OCI-LY3 (cell line): ENCODE results near the gene DOCK4.

ENCODE experiments used
- EZH2phosphoT487 ChIP-seq: fragments of 200-600 bp; shearing (Covaris generic); IDR thresholded peaks from 2 replicates; pipeline ENCODE4 v1.6.1; 2018; ENCODE audit warnings: antibody characterized with exemption, mixed run types, low read depth
- TF ChIP-seq, protein P1 (sequence below): fragments of 200-600, 300-600 bp; sonication (generic); IDR thresholded peaks from 2 replicates; pipeline ENCODE4 v1.5.1; 2014; ENCODE audit warnings: antibody characterized with exemption, low read length, low read depth

- TF ChIP-seq, protein P1, sequence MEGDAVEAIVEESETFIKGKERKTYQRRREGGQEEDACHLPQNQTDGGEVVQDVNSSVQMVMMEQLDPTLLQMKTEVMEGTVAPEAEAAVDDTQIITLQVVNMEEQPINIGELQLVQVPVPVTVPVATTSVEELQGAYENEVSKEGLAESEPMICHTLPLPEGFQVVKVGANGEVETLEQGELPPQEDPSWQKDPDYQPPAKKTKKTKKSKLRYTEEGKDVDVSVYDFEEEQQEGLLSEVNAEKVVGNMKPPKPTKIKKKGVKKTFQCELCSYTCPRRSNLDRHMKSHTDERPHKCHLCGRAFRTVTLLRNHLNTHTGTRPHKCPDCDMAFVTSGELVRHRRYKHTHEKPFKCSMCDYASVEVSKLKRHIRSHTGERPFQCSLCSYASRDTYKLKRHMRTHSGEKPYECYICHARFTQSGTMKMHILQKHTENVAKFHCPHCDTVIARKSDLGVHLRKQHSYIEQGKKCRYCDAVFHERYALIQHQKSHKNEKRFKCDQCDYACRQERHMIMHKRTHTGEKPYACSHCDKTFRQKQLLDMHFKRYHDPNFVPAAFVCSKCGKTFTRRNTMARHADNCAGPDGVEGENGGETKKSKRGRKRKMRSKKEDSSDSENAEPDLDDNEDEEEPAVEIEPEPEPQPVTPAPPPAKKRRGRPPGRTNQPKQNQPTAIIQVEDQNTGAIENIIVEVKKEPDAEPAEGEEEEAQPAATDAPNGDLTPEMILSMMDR: no peak
- no peak for TF ChIP-seq EZH2phosphoT487
Observed at GRCh38 chr7:111919164-111919563, 287.0 kb downstream of the DOCK4 start.
